HEK293T (cell line): ENCODE data around the gene SHPK.
A peak's percentile ranks its signal among the peaks of the same experiment; 100 is the strongest.

Experiments
- CTCF ChIA-PET: fragments of 350-600 bp; formaldehyde crosslinking; extraction: SDS; loops from one replicate; lab custom pipeline; 2021; ENCODE audit warnings: antibody characterized with exemption, inconsistent platforms; lab: Yijun Ruan, JAX
- POLR2A ChIA-PET: fragments of 350-600 bp; formaldehyde crosslinking; extraction: SDS; loops from one replicate; lab custom pipeline; 2020; ENCODE audit warnings: antibody characterized with exemption, inconsistent platforms; lab: Yijun Ruan, JAX
- DNase-seq: peaks from one replicate; pipeline ENCODE4 v3.0.0; 2012; ENCODE audit warnings: mixed read lengths; ENCODE audit errors: extremely low spot score
- ARNT ChIP-seq: fragments of 450-650 bp; IDR thresholded peaks from 2 replicates; pipeline ENCODE4 v1.6.1; 2017; ENCODE audit warnings: mild to moderate bottlenecking
- BHLHE40 ChIP-seq: fragments of 450-650 bp; IDR thresholded peaks from 2 replicates; pipeline ENCODE4 v1.6.1; 2016; ENCODE audit warnings: mild to moderate bottlenecking, moderate library complexity, borderline replicate concordance
- CTBP1 ChIP-seq: fragments of 450-650 bp; IDR thresholded peaks from 2 replicates; pipeline ENCODE4 v1.6.1; 2016; ENCODE audit warnings: borderline replicate concordance
- ELF4 ChIP-seq: fragments of 450-650 bp; IDR thresholded peaks from 2 replicates; pipeline ENCODE4 v1.6.1; 2017; ENCODE audit warnings: antibody characterized with exemption
- FOXA1 ChIP-seq: fragments of 450-650 bp; IDR thresholded peaks from 2 replicates; pipeline ENCODE4 v1.6.1; 2016; ENCODE audit warnings: mild to moderate bottlenecking
- FOXK2 ChIP-seq: fragments of 450-650 bp; IDR thresholded peaks from 2 replicates; pipeline ENCODE4 v1.6.1; 2016; ENCODE audit warnings: mild to moderate bottlenecking
- FOXM1 ChIP-seq: fragments of 450-650 bp; IDR thresholded peaks from 2 replicates; pipeline ENCODE4 v1.6.1; 2017; ENCODE audit warnings: mild to moderate bottlenecking, borderline replicate concordance
- HDGF ChIP-seq: fragments of 450-650 bp; IDR thresholded peaks from 2 replicates; pipeline ENCODE4 v1.6.1; 2017; ENCODE audit warnings: antibody characterized with exemption, borderline replicate concordance
- L3MBTL2 ChIP-seq: fragments of 450-650 bp; conservative IDR thresholded peaks from 2 replicates; pipeline ENCODE4 v1.6.1; 2016; ENCODE audit warnings: mild to moderate bottlenecking
- LEF1 ChIP-seq: fragments of 450-650 bp; IDR thresholded peaks from 2 replicates; pipeline ENCODE4 v1.6.1; 2017; ENCODE audit warnings: mild to moderate bottlenecking, borderline replicate concordance
- NFRKB ChIP-seq: fragments of 450-650 bp; IDR thresholded peaks from 2 replicates; pipeline ENCODE4 v1.6.1; 2016; ENCODE audit warnings: mild to moderate bottlenecking, moderate library complexity
- PKNOX1 ChIP-seq: fragments of 450-650 bp; IDR thresholded peaks from 2 replicates; pipeline ENCODE4 v1.6.1; 2016
- SP1 ChIP-seq: fragments of 450-650 bp; IDR thresholded peaks from 2 replicates; pipeline ENCODE4 v1.6.1; 2017
- SUZ12 ChIP-seq: fragments of 450-650 bp; IDR thresholded peaks from 2 replicates; pipeline ENCODE4 v1.6.1; 2016; ENCODE audit warnings: mild to moderate bottlenecking
- TARDBP ChIP-seq: fragments of 450-650 bp; IDR thresholded peaks from 2 replicates; pipeline ENCODE4 v1.6.1; 2016
- ZNF384 ChIP-seq: fragments of 450-650 bp; IDR thresholded peaks from 2 replicates; pipeline ENCODE4 v1.6.1; 2016

SHPK gene

GRCh38 chr17:3657588-3657869, 21.5 kb upstream of the SHPK start:
- DNase-seq, result no peak
- CTCF ChIA-PET, result no interaction called here
- POLR2A ChIA-PET, result no interaction called here
- TF ChIP-seq PKNOX1, result no peak
- no peak for TF ChIP-seq ELF4
- no peak for TF ChIP-seq ARNT
- no peak for TF ChIP-seq LEF1
- TF ChIP-seq NFRKB, result no peak
- no peak for TF ChIP-seq SUZ12
- TF ChIP-seq BHLHE40, result no peak
- TF ChIP-seq ZNF384, result no peak
- TF ChIP-seq FOXA1, result no peak
- TF ChIP-seq TARDBP, result no peak
- no peak for TF ChIP-seq HDGF
- no peak for TF ChIP-seq FOXM1
- no peak for TF ChIP-seq CTBP1
- no peak for TF ChIP-seq FOXK2
- no peak for TF ChIP-seq L3MBTL2
- no peak for TF ChIP-seq SP1

GRCh38 chr17:3656755-3657587, 20.9 kb upstream of the SHPK start:
- TF ChIP-seq TARDBP (no peak), BHLHE40 (no peak), SP1 (no peak), SUZ12 (no peak), HDGF (no peak), CTBP1 (no peak), ZNF384 (no peak), LEF1 (no peak), FOXK2 (no peak), FOXM1 (no peak)
- CTCF ChIA-PET, result no interaction called here
- DNase-seq, result no peak
- POLR2A ChIA-PET, result no interaction called here

GRCh38 chr17:3656353-3656752, 20.3 kb upstream of the SHPK start:
- no peak for TF ChIP-seq ELF4
- TF ChIP-seq SUZ12, result no peak
- ChIA-PET POLR2A (no interaction called here), CTCF (no interaction called here)
- no peak for DNase-seq

- TF ChIP-seq TARDBP, result no peak
- DNase-seq, result no peak
- ChIA-PET POLR2A (no interaction called here), CTCF (no interaction called here)
These were observed 19.7 kb upstream of the SHPK start for GRCh38 chr17:3655766-3656165.

GRCh38 chr17:3647769-3648555, 11.9 kb upstream of the SHPK start:
- DNase-seq, result peak; percentile 49
- no peak for TF ChIP-seq SUZ12
- no peak for TF ChIP-seq ELF4
- no peak for TF ChIP-seq FOXM1
- TF ChIP-seq ARNT, result no peak
- TF ChIP-seq FOXK2, result no peak
- TF ChIP-seq LEF1, result no peak
- no peak for TF ChIP-seq NFRKB
- TF ChIP-seq HDGF, result no peak
- TF ChIP-seq L3MBTL2, result no peak
- TF ChIP-seq BHLHE40, result no peak
- TF ChIP-seq FOXA1, result no peak
- TF ChIP-seq PKNOX1, result no peak
- TF ChIP-seq TARDBP, result no peak
- TF ChIP-seq SP1, result no peak
- no peak for TF ChIP-seq ZNF384
- TF ChIP-seq CTBP1, result no peak
- ChIA-PET CTCF (interaction anchor here (0.6 to 1.3 kb wide), 3 partner anchors 9 to 600 kb away, joined by 3 to 4 read pairs (median 3); no protein-coding TSS in a partner anchor), POLR2A (interaction anchor here (0.8 to 1.0 kb wide), 2 partner anchors 12 to 599 kb away, joined by 3 read pairs; partner anchors contain the start of genes CTNS and SHPK)

- ChIA-PET CTCF (interaction anchor here (1.1 to 1.3 kb wide), 2 partner anchors 11 to 45 kb away, joined by 3 to 4 read pairs; partner anchors contain the start of genes CTNS and SHPK), POLR2A (no interaction called here)
- DNase-seq, result no peak
- no peak for TF ChIP-seq PKNOX1
- no peak for TF ChIP-seq BHLHE40
- TF ChIP-seq ZNF384, result no peak
- TF ChIP-seq FOXA1, result no peak
- no peak for TF ChIP-seq LEF1
- no peak for TF ChIP-seq TARDBP
These were observed 11.2 kb upstream of the SHPK start for GRCh38 chr17:3647251-3647650.
